ENCODE data around the gene SKAP1. TPM values are rescaled to one million over a fixed set of nuclear protein-coding genes. Genes with fewer than 3 reads are reported as not detected.

The SKAP1 gene
- total and polyA plus RNA-seq, 7 donors: 0.09 to 1.0 (median 0.42) TPM; not detected in 2

GRCh38 chr17:48459070-48459844 is 29.2 kb upstream of the SKAP1 start:
- H3K36me3 ChIP-seq (ENCODE audit: insufficient read depth in 1 of 2, low read depth in 1 of 2): no peaks in the 10 kb centered on the region
- DNase-seq (no peak), ATAC-seq (no peak)
- H3K4me1 ChIP-seq: peaks cover 4% of the 10 kb centered on the region
- H3K4me3 ChIP-seq: no peak overlapping the region
- no peak overlapping the region for H3K27ac ChIP-seq
- no peak for TF ChIP-seq CTCF (IDR thresholded peaks at IDR 0.05)
- H3K9me3 ChIP-seq: no peaks in the 10 kb centered on the region
- H3K27me3 ChIP-seq (ENCODE audit: insufficient read depth in 3 of 3, low read length in 2 of 3): peaks cover 0 to 9% (median 5%) of the 10 kb centered on the region in 3 donors
- intact Hi-C loops (cut with DNase I): loop anchor here in 1 of 2 donors (10.0 kb wide), 1 partner anchor 104 kb away; no protein-coding TSS in a partner anchor
- WGBS, 3 donors: 76 to 79% (median 78%) methylated on average over 4 of the region's 4 CpGs

- WGBS, 3 donors: 13 to 15% (median 14%) methylated on average over 22 of the region's 22 CpGs
- Histone ChIP-seq H3K27me3 (ENCODE audit: insufficient read depth in 3 of 3, low read length in 2 of 3) (peaks cover 0 to 5% (median 2%) of the 10 kb centered on the region in 3 donors), H3K4me1 (peaks cover 4% of the 10 kb centered on the region), H3K9me3 (no peaks in the 10 kb centered on the region), H3K36me3 (ENCODE audit: insufficient read depth in 1 of 2, low read depth in 1 of 2) (no peaks in the 10 kb centered on the region), H3K4me3 (no peak overlapping the region), H3K27ac (no peak overlapping the region)
- ATAC-seq: peak; percentile 58 to 92 (median 88)
- intact Hi-C loops (cut with DNase I): loop anchor here in 1 of 2 donors (10.0 kb wide), 1 partner anchor 102 kb away; no protein-coding TSS in a partner anchor
- peak; percentile 56 to 72 for DNase-seq
- TF ChIP-seq CTCF (IDR thresholded peaks at IDR 0.05): peak; percentile 91
These were observed 27.2 kb upstream of the SKAP1 start for GRCh38 chr17:48457080-48457836.

DNA sequence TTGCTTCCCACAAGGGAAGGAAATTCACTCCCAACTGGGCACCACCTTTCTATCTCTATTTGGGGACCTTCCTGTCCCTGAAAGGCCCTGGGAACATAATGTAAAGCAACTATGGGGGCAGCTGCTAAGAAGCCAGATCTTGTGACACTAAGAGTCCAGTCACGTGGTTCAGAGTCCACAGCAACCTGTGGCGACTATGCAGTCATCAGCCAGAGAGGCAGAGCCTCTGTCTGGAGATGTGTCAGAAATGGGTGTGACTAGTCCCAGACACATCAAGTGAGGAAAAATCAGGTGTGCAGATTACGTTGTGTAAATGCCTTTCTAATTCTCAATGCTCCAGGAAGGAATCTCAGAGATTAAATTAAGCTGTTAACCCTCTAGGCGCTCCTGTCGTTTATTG is 26.6 kb upstream of the SKAP1 start:
- Histone ChIP-seq H3K27me3 (ENCODE audit: insufficient read depth in 3 of 3, low read length in 2 of 3) (peaks cover 0 to 5% (median 2%) of the 10 kb centered on the region in 3 donors), H3K4me3 (no peak overlapping the region), H3K4me1 (peaks cover 4% of the 10 kb centered on the region), H3K36me3 (ENCODE audit: insufficient read depth in 1 of 2, low read depth in 1 of 2) (no peaks in the 10 kb centered on the region), H3K9me3 (no peaks in the 10 kb centered on the region), H3K27ac (no peak overlapping the region)
- ATAC-seq (no peak), DNase-seq (no peak)
- 23 to 29% (median 25%) methylated on average over 5 of the region's 5 CpGs for WGBS, 3 donors
- TF ChIP-seq CTCF (IDR thresholded peaks at IDR 0.05): no peak
- intact Hi-C loops (cut with DNase I): loop anchor here in 1 of 2 donors (10.0 kb wide), 1 partner anchor 102 kb away; no protein-coding TSS in a partner anchor

- no peaks in the 10 kb centered on the region for H3K36me3 ChIP-seq (ENCODE audit: insufficient read depth in 1 of 2, low read depth in 1 of 2)
- H3K4me3 ChIP-seq: no peak overlapping the region
- DNase-seq (no peak), ATAC-seq (no peak)
- intact Hi-C loops (cut with DNase I): loop anchor here in 1 of 2 donors (10.0 kb wide), 1 partner anchor 101 kb away; no protein-coding TSS in a partner anchor
- no peak overlapping the region for H3K27ac ChIP-seq
- peaks cover 4% of the 10 kb centered on the region for H3K4me1 ChIP-seq
- no peaks in the 10 kb centered on the region for H3K9me3 ChIP-seq
- peaks cover 0 to 4% (median 2%) of the 10 kb centered on the region in 3 donors for H3K27me3 ChIP-seq (ENCODE audit: insufficient read depth in 3 of 3, low read length in 2 of 3)
- TF ChIP-seq CTCF (IDR thresholded peaks at IDR 0.05): no peak
These were observed 25.8 kb upstream of the SKAP1 start for GRCh38 chr17:48455791-48456190.
